HG02623 (cell line): ENCODE data around the gene ZNF177.
"Not testable (repeated sequence)": the region's sequence is repeated elsewhere in the genome, so short reads cannot be mapped to it uniquely, and the experiment has no call there.

Source experiments
- ATAC-seq: cut with Tn5 transposase; IDR thresholded peaks from one replicate; pipeline ENCODE4 v1.9.1; 2021; ENCODE audit warnings: moderate library complexity; ENCODE audit not compliant: unreplicated experiment

ZNF177 gene

GRCh38 chr19:9362905-9363304 lies at the start of gene ZNF177:
Gene ZNF177 (plus strand): TSS chr19:9363013. CDS start chr19:9378312, 15,299 bp downstream.
- ATAC-seq, result no peak

DNA sequence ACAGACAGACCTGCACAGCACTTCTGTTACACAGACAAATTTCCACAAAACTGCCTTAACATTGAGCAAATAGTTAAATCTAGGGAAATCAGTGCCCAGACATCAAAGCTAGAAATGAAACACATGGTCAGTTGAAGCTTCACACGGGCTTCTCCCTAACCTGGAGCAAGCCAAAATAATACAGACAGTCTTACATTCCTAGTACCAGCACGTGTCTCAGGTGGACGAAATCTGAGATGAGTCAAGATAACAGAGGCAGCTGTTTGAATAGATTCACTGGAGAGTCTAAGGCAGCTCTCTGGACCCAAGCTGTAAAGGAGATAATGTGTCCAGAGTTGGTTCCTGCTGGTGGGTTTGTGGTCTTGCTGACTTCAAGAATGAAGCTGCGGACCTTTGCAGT lies 49.1 kb upstream of the ZNF177 start:
- ATAC-seq, result no peak

GRCh38 chr19:9321338-9321737 lies 41.5 kb upstream of the ZNF177 start:
- no peak for ATAC-seq

GRCh38 chr19:9321756-9322155 lies 41.1 kb upstream of the ZNF177 start:
- not testable (repeated sequence) for ATAC-seq

- not testable (repeated sequence) for ATAC-seq
These were observed 40.6 kb upstream of the ZNF177 start for GRCh38 chr19:9322201-9322600.

- peak; percentile 21 for ATAC-seq
These were observed 39.3 kb upstream of the ZNF177 start for GRCh38 chr19:9323557-9323918.

DNA sequence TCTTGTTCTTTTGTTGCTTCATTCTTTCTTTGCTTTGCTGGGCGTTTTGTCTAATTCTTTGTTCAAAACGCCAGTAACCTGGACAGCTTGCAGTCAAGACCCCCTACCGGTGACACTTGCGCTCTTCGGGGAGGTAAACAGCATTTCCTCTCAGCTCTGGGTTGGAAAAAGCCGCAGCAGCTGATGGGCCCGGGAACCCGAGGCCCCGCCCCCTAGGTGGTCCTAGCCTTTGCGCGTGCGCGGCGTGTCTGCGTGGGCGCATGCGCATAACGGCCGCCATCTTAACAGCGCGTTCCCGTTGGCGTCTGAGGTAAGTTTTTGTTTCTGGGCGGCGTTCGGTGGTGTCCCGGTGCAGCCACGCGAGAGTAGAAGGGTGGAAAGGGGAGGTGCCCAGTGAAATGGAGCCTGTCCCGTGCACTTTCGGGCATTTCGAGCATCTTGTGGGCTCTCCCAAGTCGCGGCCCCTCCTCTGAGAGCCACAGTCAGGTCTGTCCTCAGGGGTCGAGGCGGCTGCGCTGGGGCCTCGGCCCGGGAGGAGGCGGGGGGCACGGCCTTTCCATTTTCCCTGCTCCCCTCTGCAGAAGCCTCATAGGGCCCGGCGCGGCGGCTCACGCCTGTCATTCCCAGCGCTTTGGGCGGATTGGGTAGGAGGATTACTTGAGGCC lies 38.8 kb upstream of the ZNF177 start, which contains the start of gene ZNF559:
Gene ZNF559, plus strand, starts transcription at position 261 of the 665 bp plus-strand sequence. CDS start 14,371 bp downstream, outside the sequence.
- peak; percentile 92 for ATAC-seq

GRCh38 chr19:9324584-9324962 lies 38.2 kb upstream of the ZNF177 start:
- no peak for ATAC-seq

- no peak for ATAC-seq
These were observed 32.8 kb upstream of the ZNF177 start for GRCh38 chr19:9329999-9330398.

- ATAC-seq, result no peak
These were observed 20.1 kb upstream of the ZNF177 start for GRCh38 chr19:9342610-9343304.

GRCh38 chr19:9345005-9345404 lies 17.8 kb upstream of the ZNF177 start:
- ATAC-seq, result no peak

DNA sequence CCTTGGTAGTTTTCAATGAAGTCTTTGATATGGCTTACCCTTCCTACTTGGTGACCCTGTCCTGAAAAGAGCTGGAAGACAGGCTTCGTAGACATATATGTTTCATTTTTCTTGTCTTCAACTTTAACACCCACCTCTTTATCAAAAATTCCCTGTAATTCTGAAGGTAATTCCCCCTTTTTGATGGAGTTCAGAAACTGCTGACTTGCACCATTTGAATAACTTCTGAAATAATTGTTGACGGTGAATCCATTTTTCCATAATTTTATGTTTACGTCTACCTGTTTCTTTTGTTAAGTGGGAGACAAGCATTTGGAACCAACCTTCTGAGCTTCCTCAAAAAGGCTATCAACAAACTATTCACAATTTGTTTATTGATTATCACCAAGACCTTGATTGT lies 14.6 kb upstream of the ZNF177 start:
- no peak for ATAC-seq

DNA sequence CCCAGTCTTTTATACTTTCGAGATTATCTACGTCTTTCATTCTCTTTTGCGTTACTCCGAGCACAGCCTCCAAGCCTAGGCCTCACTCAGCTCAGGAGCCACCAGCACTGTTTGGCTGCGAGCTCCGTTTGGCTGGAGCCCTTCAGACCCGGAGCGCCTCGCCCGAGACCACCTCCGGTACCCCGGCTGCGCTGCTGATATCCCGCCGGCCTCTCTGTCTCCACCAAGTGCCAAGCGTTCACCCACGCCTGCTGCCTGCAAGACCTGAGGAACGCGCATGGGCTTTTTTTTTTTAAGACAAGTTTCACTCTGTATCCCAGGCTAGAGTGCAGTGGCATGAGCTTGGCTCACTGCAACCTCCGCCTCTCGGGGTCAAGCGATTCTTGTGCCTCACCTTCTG lies 14.1 kb upstream of the ZNF177 start:
- ATAC-seq, result no peak

- no peak for ATAC-seq
These were observed 10.3 kb upstream of the ZNF177 start for GRCh38 chr19:9352505-9352904.

GRCh38 chr19:9353011-9353410 lies 9.8 kb upstream of the ZNF177 start:
- ATAC-seq, result no peak

- no peak for ATAC-seq
These were observed 8.2 kb upstream of the ZNF177 start for GRCh38 chr19:9354651-9355050.

- ATAC-seq, result no peak
These were observed 8.2 kb downstream of the ZNF177 start for GRCh38 chr19:9370738-9371619.

- ATAC-seq, result no peak
These were observed 18.6 kb downstream of the ZNF177 start for GRCh38 chr19:9381361-9381785.

DNA sequence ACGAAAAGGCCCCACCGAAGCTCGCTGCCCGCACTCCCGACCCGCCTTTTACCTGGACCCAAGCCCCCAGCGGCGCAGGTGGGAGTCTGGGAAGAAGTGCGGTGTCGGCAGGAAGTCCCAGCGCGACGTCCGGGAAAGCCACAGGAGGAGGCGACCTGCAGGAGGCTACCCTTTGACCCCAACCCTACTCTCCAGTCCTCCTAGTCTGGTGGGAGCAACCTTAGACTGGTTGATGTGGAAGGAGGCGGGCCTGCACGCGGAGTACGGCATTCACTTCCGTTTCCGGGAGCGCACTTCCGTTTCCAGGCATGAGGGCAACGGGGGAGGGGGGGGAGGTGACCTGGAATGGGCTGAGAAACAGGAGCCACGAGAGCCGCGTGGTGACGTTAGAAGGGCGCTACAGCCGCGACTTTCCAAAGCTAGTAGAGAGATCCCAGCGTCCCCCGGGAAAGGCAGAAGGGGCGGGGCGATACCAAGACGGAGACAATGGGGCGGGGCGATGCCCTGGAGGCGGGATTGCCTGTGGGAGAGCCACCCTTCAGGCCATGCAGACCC lies 44.1 kb downstream of the ZNF177 start:
- ATAC-seq, result no peak

DNA sequence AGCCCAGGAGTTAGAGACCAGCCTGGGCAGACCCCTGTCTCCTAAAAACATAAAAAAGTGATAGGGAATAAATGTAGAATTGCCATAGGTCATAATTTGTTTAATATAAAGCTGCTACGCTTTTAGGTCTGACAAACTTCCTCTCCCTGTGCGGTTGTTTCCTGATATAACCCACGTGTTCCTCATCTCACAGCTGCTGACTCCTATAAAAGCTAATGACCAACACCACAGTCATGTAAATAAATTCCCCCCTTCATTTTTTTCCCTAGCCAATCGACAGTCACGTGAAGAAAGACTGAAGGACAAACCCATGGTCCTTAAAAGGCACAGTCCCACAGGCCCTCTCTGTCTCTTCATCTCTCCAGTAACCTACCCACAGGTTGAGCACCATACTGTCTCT lies 45.0 kb downstream of the ZNF177 start:
- ATAC-seq, result no peak

- no peak for ATAC-seq
These were observed 50.6 kb downstream of the ZNF177 start for GRCh38 chr19:9413240-9413954.
